Stimulated activated CD8-positive, alpha-beta memory T cell treated with anti-CD3 and anti-CD28 coated beads, Interleukin-15, amount 100 ng/mL, for 48 hours (primary cell): ENCODE results near the gene RCOR1.
"Not testable (repeated sequence)": the region's sequence is repeated elsewhere in the genome, so short reads cannot be mapped to it uniquely, and the experiment has no call there.

ENCODE experiments used
- DNase-seq, 2 donors: peaks; one replicate each; pipeline ENCODE4 v3.0.0-alpha.2; 2020; ENCODE audit warnings: low read depth in 2 of 2

Gene RCOR1

DNA sequence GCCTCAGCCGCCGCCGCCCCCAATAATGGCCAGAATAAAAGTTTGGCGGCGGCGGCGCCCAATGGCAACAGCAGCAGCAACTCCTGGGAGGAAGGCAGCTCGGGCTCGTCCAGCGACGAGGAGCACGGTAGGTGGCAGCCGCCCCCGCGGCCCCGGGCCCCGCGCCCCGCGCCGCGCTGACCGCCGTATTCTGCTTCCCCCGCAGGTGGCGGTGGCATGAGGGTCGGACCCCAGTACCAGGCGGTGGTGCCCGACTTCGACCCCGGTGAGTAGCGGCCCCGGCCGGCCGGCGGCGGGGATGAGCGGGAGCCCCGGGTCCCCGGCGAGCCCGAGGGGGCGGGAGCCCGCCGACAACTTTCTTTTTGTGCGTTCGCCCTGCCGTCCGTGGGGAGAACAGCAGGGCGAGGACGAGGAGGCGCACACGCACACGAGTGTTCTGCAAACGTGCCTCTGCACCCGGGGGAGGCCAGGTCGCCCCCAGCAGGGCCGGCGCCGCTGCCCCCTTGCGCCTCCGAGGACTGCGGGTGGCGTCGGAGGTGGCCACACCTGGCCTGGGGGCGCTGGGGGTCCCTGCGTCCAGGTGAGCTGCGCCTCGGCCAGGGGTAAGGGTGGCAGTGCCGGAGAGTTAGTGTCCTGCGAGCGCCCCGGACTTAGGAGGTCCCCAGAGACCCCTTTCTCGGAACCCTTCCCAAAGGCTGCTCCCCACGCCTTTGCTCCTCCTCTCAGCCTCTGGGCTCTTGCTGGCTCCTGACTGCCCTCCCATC is 794 bp downstream of the RCOR1 start:
- DNase-seq, result peak; percentile 27 to 32

- DNase-seq, result no peak
Measured at GRCh38 chr14:102593825-102594137, 1.3 kb downstream of the RCOR1 start.

DNA sequence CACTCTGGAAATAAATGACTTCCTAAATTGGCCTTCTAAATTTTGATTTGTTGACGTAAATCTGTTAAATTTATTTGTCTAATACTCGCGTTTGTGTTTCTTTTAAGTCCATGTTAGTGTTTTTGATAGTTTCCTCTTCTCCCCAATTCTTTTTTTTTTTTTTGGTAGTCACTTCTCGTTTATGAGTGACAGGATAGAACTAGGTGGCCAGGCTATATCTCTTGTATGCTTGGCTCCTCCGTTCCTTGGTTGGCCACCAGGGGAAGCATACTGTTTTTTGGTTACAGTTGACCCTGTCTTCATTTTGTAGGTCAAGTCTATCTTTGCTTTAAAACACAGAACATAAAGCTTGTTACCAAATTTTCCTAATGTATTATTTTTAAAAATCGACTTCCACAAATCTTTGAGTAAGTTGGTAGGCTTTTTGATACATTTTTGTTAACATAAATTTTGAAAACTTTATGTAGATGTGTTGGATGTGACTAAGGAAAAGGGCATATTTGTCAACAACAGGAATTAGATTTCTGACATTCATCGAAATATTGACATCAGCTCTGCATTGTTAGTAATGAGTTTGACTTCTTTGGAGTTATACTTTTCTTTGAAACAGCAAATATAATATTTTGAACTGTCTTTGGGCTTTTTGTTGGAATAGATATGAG is 2.2 kb downstream of the RCOR1 start:
- DNase-seq, result peak; percentile 46

DNA sequence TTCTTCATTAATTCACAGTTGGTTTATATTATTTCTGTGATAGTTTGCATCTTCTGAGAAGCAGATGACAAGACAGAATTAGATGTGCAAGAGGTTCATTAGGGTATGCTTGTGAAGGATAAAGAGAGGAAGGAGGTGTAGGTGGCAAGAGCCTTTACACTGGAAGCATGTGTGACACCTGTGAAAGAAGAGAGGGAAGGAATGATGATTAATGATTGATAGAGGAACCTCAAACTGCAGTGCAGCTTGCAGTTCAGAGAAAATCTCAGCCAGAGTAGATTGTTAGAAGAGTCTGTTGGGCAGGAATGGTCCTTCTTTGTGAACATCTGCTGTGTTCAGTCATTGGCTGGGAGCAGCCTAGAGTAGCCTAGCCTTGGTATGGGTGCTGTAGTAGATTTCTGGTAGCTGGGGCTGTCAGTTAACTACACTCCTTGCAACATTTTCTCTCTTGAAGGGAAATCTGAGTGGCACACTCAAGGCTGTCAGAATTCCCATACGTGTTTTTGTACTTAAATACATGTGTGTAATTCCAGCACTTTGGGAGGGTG is 9.0 kb downstream of the RCOR1 start:
- no peak for DNase-seq

- no peak for DNase-seq
Measured at GRCh38 chr14:102602421-102603292, 10.2 kb downstream of the RCOR1 start.

DNA sequence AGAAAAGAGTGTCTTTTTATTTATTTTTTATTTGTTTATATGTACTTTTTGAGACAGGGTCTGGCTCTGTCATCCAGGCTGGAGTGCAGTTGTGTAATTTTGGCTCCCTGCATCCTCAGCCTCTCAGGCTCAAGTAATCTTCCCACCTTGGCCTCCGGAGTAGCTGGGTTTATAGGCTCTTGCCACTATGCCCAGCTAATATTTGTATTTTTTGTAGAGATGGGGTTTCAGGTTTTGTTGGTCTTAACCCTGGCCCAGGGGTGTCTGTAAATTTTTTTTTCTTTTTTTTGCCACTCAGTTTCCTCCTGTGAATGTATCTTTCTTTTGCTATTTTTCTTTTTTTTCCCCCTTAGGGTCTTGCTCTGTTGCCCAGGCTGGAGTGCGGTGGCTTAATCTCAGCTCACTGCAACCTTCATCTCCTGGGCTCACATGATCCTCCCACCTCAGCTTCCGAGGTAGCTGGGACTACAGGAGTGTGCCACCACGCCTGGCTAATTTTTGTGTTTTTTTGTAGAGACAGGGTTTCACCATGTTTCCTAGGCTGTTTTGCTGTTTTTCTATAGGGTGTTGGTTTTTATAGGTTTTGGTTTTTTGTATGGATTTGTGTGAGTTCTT is 11.0 kb downstream of the RCOR1 start:
- DNase-seq, result no peak

DNA sequence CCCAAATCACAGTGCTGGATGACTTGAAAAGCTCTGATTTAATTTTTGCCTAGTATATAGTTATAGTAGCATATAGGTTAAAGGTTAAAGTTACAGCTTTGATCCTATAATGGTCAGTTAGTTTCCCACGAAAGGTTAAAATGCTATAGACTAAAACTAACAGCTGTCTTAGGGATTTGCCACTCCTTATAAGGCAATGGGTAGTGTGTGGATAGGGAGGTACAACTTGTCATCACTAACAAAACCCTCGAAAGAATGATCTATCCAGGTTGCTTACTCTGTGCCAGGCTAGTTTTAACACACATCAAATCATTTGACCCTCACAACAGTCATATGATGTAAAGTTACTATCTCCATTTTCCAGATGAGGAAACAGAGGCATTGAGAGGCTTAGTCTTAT is 11.7 kb downstream of the RCOR1 start:
- DNase-seq, result no peak

DNA sequence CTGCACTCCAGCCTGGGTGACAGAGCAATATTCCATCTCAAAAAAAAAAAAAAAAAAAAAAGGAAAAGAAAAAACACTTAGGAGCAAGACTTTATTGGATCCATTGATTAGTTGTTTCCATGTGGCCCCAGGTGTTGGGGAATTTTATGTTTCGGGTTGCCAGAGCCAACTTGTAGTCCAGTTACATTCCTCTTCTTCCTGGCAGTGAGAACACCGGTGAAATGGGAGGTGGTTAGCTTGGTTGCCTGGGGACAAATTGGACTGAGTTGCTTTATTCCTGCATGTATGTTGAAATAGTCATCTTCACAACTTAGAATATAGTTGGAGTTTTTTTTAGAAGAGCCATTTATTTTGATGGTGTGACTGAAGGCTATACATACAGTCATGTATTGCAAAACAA is 12.6 kb downstream of the RCOR1 start:
- no peak for DNase-seq

GRCh38 chr14:102606296-102606695 is 13.8 kb downstream of the RCOR1 start:
- no peak for DNase-seq

DNA sequence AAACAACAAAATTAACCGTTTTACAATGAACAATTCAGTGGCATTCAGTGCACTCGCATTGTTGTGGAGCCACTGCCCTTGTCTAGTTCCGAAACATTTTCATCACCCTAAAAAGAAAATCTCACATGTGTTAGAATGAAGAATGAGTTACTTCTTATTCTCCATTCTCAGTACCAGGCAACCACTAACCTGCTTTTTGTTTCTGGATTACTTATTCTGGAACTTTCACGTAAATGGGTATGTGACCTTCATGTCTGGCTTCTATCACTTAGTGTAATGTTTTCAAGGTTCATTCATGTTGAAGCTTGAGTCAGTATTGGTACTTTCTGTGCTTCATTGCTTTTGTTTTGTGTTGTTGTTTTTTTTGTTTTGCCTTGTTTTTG is 15.6 kb downstream of the RCOR1 start:
- no peak for DNase-seq

DNA sequence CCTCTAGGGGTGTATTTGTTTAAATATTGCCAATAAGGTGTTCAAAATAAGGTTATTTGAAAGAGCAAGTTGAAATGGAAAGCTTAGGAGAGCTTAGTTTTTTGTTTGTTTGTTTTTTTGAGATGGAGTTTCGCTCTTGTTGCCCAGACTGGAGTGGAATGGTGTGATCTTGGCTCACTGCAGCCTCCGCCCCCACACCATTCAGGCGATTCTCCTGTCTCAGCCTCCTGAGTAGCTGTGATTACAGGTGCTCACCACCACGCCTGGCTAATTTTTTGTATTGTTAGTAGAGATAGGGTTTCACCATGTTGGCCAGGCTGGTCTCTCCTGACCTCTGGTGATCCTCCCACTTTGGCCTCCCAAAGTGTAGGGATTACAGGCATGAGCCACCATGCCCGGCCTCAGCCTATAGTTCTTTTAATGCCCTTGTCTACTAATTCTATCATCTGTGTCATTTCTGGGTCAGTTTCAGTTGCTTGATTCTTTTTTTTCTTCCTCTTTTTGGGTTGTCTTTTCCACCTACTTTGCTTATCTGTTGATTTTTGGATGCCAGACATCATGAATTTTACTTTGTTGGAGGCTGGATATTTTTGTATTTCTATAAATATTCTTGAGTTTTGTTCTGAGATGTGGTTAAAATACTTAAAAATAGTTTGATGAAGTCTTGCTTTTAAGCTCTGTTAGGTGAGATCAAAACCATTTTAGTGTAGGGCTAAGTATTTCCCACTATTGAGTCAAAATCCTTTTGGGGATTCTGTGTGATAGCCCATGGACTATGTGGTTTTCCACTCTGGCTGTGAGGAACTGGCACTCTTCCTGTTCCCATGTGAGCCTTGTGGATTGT is 18.7 kb downstream of the RCOR1 start:
- no peak for DNase-seq

- no peak for DNase-seq
Measured at GRCh38 chr14:102616318-102616717, 23.9 kb downstream of the RCOR1 start.

DNA sequence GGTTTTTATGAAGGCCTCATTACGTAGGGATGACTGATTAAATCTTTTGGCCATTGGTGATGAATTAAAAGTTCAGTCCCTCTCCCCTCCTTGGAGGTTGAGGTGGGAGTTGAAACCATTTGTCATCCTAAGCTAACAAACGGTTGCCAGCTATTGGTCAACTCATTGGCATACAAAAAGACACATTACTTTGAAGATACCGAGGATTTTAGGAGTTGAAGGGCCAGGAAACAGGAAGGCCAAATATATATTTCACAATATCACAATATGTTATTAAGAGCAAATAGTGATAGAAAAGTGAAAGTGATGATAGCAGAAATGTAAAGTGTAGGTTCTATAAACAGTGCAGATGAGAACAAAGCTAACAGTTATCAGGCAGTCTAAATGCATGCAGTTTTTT is 24.4 kb downstream of the RCOR1 start:
- no peak for DNase-seq

- DNase-seq, result not testable (repeated sequence)
Measured at GRCh38 chr14:102619012-102619411, 26.6 kb downstream of the RCOR1 start.

DNA sequence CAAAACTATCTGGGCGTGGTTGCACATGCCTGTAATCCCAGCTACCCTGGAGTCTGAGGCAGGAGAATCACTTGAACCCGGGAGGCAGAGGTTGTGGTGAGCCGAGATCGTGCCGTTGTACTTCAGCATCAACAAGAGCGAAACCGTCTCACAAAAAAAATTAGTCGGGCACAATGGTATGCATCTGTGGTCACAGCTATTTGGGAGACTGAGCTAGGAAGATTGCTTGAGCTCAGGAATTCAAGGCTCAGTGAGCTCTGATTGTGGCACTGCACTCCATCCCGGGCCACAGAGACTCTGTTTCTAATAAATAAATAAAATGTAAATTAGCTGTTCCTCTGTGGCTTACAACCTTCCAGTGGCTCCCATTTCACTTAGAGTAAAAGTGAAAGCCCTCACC is 28.0 kb downstream of the RCOR1 start:
- no peak for DNase-seq

DNA sequence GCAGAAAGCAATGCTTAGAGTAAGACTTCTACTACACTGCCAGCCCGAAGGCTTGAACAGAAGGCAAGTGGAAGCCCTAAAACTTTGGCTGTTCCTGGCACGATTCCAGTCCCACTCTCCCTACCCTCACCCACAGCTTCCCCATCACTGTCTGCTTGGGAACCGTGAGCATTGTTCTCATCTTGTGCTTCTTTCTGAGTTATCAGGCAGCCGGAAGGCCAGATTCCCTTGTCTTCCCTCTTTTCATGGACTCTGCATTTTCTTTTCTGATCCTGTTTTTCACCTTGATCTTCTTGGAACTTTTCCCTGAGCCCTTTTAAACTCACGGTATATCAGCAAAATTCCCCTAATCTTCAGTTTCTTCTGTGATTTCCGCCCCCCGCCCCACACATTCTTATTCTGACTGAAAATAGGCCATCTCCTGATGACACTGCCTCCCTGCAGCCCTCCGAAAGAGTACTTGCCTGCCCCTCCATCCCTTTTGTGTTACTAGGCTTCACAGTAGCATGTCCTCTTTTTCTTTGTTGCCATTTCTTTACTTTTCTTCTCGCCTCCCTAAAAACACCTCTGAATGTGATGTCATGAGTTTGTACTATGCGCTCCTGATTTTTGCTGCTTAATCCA is 29.9 kb downstream of the RCOR1 start:
- DNase-seq, result no peak

GRCh38 chr14:102624666-102625065 is 32.2 kb downstream of the RCOR1 start:
- DNase-seq, result no peak

GRCh38 chr14:102625564-102626296 is 33.3 kb downstream of the RCOR1 start:
- no peak for DNase-seq

GRCh38 chr14:102626530-102626929 is 34.1 kb downstream of the RCOR1 start:
- DNase-seq, result no peak

GRCh38 chr14:102629011-102629444 is 36.6 kb downstream of the RCOR1 start:
- DNase-seq, result no peak
